ENCODE results near the gene RAC2. TPM values are rescaled to one million over a fixed set of nuclear protein-coding genes. Genes with fewer than 3 reads are reported as not detected.

RAC2 gene
- total RNA-seq, 1 donor from 2014 or later, result 11.5 TPM

DNA sequence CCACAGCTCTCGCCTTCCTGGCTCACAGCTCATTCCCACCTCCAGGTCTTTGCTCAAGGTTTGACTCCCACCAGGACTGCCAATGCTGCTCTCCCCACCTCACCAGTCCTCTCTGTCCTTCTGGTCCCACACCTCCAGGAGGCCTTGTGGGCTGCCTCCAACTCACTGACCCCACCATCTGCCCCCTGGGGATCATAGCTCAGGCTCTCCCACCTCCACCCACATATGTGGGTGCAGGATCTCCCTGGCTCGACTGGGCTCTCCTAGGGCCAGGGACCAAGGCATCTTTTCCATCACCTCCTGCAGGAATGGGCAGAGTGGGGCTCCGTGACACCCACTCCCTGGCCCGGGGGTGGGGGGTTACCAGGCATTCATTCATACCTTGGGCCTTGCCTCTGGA, 18.0 kb downstream of the RAC2 start:
- H3K4me1 ChIP-seq, result no peaks in the 10 kb centered on the region
- DNase-seq (ENCODE audit: low spot score in 2 of 2), result no peak
- H3K36me3 ChIP-seq, result no peaks in the 10 kb centered on the region
- no peak overlapping the region for H3K4me3 ChIP-seq
- TF ChIP-seq, protein P1, sequence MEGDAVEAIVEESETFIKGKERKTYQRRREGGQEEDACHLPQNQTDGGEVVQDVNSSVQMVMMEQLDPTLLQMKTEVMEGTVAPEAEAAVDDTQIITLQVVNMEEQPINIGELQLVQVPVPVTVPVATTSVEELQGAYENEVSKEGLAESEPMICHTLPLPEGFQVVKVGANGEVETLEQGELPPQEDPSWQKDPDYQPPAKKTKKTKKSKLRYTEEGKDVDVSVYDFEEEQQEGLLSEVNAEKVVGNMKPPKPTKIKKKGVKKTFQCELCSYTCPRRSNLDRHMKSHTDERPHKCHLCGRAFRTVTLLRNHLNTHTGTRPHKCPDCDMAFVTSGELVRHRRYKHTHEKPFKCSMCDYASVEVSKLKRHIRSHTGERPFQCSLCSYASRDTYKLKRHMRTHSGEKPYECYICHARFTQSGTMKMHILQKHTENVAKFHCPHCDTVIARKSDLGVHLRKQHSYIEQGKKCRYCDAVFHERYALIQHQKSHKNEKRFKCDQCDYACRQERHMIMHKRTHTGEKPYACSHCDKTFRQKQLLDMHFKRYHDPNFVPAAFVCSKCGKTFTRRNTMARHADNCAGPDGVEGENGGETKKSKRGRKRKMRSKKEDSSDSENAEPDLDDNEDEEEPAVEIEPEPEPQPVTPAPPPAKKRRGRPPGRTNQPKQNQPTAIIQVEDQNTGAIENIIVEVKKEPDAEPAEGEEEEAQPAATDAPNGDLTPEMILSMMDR (IDR thresholded peaks at IDR 0.05), result no peak
- intact Hi-C loops (cut with DNase I), result no loop called here
- H3K27me3 ChIP-seq, result no peaks in the 10 kb centered on the region
- no peak overlapping the region for H3K27ac ChIP-seq
- no peaks in the 10 kb centered on the region for H3K9me3 ChIP-seq

DNA sequence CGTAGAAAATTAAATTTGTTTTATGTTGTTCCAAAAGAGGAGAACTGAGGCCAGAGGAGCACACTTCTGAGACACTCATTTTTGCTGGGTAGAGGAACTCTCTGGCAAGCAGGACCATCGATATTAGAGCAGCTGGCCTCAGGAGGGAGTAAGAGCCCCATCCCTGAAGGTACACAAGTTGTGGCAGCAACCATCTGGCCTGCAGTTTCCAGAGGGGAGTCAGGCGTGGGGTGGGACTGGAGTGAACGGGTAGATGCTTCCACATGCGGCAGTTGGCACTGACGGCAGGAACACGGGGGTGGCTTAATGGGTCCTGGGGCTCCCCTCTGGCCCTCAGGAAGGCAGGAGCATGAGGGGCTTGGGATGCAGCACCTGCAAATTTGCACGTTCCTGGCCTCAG, 18.6 kb downstream of the RAC2 start:
- TF ChIP-seq, protein P1 (IDR thresholded peaks at IDR 0.05), result no peak
- no peak overlapping the region for H3K4me3 ChIP-seq
- no peak for DNase-seq (ENCODE audit: low spot score in 2 of 2)
- no peaks in the 10 kb centered on the region for H3K36me3 ChIP-seq
- H3K4me1 ChIP-seq, result no peaks in the 10 kb centered on the region
- H3K27me3 ChIP-seq, result no peaks in the 10 kb centered on the region
- intact Hi-C loops (cut with DNase I), result no loop called here
- no peaks in the 10 kb centered on the region for H3K9me3 ChIP-seq
- no peak overlapping the region for H3K27ac ChIP-seq

DNA sequence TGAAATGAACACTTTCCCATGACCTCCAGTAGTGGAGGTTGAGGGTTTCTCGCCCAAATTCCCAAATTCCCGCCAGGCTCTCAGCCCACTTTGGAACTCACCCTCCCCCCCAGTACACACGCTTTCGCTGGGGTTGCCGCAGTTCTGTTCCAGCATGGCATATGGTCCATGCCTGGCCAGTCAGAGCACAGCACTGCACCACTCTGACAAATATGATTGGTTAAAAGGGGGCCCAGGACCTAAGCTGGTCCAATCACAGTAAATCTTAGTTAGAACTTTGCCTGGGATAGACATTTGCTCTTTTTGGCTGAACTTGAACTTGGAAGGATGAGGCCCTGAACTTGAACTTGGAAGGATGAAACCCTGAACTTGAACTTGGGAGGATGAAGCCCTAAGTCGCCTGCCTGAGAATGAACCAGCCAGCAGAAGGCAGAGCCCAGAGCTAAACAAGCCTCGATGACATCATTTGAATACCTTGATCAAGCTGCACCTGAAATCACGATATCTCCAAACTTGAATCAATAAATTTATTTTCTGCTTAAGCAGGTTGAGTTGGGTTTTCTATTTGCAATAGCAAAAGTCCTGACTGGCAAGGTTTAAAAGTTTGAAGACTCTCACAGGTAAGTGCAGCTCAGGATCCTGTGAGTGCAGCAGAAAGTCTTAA, 19.2 kb downstream of the RAC2 start:
- DNase-seq (ENCODE audit: low spot score in 2 of 2), result no peak
- Histone ChIP-seq H3K9me3 (no peaks in the 10 kb centered on the region), H3K4me1 (no peaks in the 10 kb centered on the region), H3K27me3 (no peaks in the 10 kb centered on the region), H3K4me3 (no peak overlapping the region), H3K36me3 (no peaks in the 10 kb centered on the region), H3K27ac (no peak overlapping the region)
- intact Hi-C loops (cut with DNase I), result no loop called here
- TF ChIP-seq, protein P1 (IDR thresholded peaks at IDR 0.05), result no peak

DNA sequence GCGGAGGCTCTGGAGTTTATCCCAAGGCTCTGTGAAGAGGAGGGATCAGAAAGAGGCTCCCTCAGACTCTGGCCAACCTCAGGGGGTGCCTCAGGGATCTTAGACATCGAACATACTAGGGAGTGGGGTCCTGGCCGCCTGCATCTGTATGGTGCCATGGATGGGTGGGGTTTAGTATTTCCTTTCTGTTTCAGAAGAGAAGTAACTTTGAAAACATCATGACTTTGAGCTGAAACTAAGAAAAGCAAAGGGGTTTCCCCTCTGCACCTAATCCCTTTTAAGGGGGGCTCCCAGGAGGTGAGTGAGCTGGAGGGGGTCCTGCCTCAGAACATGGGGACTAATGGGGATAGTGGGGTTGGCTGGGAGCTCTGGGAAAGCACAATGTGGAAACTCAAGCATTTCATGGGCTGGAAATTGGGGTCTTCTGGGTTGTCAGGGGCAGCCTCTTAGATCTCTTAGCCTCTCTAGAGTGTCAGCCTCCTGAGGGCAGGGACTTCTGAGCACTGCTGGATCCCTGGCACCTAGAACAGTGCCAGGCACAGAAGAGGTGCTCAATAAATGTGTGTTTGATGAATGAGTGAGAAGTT, 20.0 kb downstream of the RAC2 start:
- no peak overlapping the region for H3K4me3 ChIP-seq
- no peaks in the 10 kb centered on the region for H3K36me3 ChIP-seq
- TF ChIP-seq, protein P1 (IDR thresholded peaks at IDR 0.05), result no peak
- no peak for DNase-seq (ENCODE audit: low spot score in 2 of 2)
- no peaks in the 10 kb centered on the region for H3K4me1 ChIP-seq
- H3K27me3 ChIP-seq, result no peaks in the 10 kb centered on the region
- H3K27ac ChIP-seq, result no peak overlapping the region
- H3K9me3 ChIP-seq, result no peaks in the 10 kb centered on the region
- intact Hi-C loops (cut with DNase I), result no loop called here

DNA sequence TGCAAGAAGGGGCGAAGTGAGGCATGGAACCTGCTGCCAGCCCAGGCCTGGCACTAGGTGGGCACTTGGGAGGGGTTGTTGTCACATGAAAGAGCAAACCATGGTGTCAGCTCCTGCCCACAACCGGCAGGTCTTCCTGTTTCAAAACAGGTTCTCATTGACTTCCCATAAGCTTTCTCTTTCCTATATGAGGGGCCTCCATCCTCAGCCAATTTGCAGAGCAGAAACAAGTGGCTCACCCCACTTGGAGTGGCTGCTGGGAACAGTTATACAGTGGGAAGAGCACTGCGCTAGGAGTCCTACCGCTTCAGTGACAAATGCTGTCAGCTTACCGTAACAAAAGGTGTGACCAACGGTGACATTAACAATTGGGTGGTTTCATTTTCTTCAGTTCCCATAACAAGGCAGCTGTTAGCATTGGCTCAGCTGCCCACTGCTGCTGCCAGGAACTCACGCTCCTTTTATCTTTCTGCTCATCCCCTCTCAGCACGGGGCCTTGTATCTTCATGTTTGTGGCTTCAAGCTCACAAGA, 21.6 kb downstream of the RAC2 start:
- no peaks in the 10 kb centered on the region for H3K27me3 ChIP-seq
- no peaks in the 10 kb centered on the region for H3K4me1 ChIP-seq
- H3K36me3 ChIP-seq, result no peaks in the 10 kb centered on the region
- no peak overlapping the region for H3K27ac ChIP-seq
- TF ChIP-seq, protein P1 (IDR thresholded peaks at IDR 0.05), result no peak
- no peaks in the 10 kb centered on the region for H3K9me3 ChIP-seq
- intact Hi-C loops (cut with DNase I), result no loop called here
- H3K4me3 ChIP-seq, result no peak overlapping the region
- DNase-seq (ENCODE audit: low spot score in 2 of 2), result no peak
